Activated CD4-positive, alpha-beta T cell treated with anti-CD3 and anti-CD28 coated beads, Interleukin-2, amount 50 U/mL, for 4 hours (primary cell): ENCODE data around the gene IQCE.

Experiments used
- DNase-seq, 2 experiments: peaks; one replicate each; pipeline ENCODE4 v3.0.0-alpha.2; 2020

Gene IQCE

GRCh38 chr7:2558629-2559282 lies at the start of gene IQCE:
IQCE (plus strand) TSS chr7:2558979; CDS start chr7:2559182, 203 bp downstream.
- DNase-seq = peak; percentile 82

DNA sequence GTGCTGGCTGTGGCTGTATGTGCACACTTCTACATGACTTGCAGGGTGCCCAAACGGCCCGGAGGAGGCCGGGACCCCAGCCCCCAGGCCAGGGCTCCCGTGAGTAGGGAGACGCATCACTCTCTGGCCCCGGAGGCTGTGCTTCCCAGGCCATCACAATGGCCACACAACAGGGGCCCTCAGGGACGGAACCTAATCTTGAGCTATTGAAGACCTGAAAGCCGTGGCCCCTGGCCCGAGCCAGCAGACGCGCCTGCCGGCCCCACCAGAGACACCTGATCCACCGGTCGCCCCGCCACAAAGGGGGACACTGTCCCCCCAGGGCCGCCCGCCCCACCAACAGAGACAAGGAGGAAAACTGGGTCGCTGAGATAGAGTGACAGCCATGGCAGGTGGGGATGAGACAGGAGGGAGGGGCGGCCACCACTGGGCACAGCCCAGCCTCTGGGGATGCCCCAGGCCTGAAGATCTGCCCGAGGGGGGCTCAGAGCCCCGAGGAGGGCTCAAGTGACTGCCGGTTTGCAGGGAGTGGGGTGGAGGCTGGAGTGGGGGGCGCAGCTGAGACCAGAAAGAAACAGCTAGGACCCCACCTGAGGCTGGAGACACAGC lies 49.4 kb upstream of the IQCE start:
- DNase-seq = no peak

DNA sequence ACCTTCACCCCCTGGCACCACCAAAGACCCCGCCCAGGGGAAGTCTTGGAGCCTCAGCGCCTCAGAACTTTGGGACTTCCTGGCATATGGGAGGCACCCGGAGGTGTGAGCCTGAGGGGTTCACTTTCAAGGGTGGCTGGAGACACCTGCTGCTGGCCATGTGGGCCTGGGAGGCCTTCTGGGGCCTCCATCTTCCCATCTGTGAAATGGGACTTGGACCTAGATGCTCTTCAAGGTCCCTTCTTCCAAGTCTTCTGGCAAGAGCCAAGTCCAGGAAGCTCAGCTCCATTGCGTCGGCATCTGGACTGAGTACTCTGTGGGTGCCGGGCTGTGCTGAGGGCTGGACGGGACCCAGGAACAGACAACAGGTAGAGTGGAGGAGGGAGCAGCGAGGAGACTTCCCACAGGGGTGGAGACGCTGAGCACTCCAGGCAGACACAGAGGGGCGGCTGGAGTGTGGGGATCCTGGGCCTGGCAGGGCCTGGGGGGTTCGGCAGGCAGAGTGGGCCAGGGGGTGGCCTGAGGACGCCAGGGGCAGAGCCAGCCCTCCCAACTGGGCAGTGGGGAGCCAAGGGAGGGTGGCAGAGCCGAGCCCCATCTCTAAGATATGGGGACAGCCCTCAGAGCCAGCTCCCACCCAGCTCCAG lies 48.5 kb upstream of the IQCE start:
- DNase-seq = no peak

- peak in 1 of 2 experiments; percentile 42 for DNase-seq
These were observed 47.6 kb upstream of the IQCE start for GRCh38 chr7:2510909-2511768.

- DNase-seq = no peak
These were observed 47.0 kb upstream of the IQCE start for GRCh38 chr7:2511769-2512168.

DNA sequence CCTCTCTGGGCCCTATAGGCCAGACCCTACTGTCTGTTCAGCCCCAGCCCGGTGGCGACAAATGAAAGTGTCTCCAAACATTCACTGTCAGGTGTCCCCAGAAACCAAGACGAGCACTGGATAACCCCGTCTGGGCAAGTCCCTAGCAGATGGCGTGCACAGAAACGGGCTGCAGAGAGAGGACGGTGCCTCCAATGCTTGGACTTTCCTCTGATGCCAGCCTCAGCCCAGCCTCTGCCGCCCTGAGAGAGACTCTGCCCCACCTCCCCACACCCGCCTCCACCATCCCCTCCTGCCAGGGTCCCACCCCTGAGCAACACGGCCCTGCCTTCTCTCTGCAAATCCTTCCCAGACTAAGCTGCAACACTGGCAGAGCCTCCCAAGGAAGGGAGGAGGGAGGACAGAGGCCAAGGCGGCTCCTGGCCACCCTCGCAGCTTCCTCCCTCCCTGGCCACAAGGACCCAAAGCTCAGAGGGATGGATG lies 46.6 kb upstream of the IQCE start:
- no peak for DNase-seq

GRCh38 chr7:2512713-2513112 lies 46.1 kb upstream of the IQCE start:
- no peak for DNase-seq

DNA sequence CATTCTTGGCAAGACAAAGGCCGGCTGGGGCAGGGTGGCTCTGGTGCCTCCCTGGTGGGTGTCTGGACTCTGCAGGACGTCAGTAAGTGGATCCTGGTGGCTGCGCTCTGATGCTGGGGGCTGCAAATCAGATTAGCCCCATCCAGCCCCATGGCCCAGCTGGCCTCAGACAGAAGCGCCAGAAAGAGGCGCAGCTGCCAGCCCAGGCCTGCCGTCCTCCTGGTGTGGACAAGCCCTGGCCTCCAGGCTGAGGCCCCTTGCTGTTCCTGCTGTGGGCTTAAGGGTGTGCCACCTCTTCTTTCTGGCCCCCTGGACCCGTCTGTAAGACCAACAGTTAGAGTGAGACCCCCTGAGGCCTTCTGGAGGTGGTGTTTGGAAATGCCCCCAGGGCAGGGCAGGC lies 45.1 kb upstream of the IQCE start:
- DNase-seq = no peak

GRCh38 chr7:2514473-2515423 lies 44.0 kb upstream of the IQCE start:
- no peak for DNase-seq

- DNase-seq = no peak
These were observed 43.2 kb upstream of the IQCE start for GRCh38 chr7:2515424-2516193.

- no peak for DNase-seq
These were observed 42.6 kb upstream of the IQCE start for GRCh38 chr7:2516194-2516555.

GRCh38 chr7:2517026-2517425 lies 41.8 kb upstream of the IQCE start:
- no peak for DNase-seq

DNA sequence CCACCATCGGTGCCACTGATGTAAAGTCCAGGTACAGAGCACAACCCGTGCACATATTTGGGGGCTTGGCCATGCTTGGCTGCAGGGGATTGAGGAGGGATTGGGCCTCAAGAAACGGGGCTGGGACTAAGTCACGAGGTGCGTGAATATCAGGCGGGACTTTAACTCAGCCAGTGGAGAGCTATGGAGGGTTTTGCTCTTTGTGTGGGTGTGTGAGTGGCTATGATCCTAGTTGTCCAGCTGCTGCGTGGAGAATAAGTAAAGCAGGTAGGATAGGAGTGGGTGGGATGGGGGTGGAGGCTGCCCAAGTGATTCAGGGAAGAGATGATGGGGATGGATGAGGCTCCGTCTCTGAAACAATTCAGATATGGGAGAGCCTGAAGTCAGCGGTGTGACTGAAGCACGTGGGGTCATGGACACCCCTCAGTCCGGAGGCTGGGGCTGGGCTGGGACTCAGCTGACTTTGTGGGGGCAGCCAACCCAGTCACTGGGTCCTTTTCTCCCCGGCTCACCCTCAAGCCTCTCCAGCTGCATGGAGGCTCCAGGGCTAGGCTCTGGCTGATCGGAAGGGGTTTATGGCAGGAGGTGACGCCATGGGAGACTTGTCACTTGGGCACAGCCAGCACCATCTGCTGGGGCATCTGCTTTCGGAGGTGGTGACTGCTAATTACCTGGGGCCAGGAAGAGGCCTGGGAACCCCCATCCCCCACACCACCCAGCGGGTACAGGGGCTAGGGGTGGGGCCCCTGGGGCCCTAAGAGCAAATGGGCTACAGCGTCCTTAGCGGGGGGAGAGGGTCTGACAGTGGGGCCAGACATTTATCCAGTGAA lies 40.9 kb upstream of the IQCE start:
- DNase-seq = no peak

- DNase-seq = no peak
These were observed 40.1 kb upstream of the IQCE start for GRCh38 chr7:2518737-2519118.

DNA sequence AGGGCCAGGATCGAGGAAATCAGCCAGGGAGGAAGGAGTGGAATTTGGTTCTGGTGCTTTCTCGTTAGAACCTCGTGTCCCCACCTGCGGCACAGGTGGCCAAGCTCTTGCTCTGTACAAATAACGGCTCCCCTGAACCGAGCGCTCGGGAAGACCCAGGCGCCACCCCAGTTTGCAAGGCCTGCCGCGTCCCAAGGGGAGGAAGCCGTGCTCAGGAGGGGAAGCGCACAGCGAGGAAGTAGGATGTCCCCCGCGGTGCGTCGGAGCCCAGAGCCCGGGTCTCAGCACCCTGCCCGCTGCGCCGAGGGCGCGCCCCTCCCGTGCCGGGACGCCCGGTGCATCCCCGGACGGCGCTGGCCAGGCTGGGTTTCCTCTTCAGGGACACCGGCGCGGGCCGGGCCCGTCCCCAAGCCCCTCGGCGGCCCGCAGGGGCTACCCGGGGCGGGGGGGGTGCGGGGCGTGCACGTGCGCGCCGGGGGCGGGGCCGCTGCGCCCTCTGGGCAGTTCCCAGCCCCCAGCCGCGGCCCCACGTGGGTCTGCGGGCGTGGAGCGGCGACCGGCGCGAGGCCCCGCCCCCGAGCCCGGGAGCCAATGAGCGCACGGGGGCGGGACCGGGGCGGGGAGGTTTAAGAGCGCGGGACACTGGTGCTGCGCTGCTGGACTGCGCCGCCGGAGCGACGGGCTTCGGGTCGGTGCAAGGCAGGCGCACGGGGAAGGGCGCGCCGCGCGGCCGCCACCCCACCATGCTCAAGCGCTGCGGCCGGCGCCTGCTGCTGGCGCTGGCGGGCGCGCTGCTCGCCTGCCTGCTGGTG lies 39.5 kb upstream of the IQCE start, which contains the start of gene LFNG:
LFNG (plus strand) TSS at position 656 of the 812 bp plus-strand sequence; CDS start at position 744, 88 bp downstream.
- peak; percentile 73 to 75 for DNase-seq

DNA sequence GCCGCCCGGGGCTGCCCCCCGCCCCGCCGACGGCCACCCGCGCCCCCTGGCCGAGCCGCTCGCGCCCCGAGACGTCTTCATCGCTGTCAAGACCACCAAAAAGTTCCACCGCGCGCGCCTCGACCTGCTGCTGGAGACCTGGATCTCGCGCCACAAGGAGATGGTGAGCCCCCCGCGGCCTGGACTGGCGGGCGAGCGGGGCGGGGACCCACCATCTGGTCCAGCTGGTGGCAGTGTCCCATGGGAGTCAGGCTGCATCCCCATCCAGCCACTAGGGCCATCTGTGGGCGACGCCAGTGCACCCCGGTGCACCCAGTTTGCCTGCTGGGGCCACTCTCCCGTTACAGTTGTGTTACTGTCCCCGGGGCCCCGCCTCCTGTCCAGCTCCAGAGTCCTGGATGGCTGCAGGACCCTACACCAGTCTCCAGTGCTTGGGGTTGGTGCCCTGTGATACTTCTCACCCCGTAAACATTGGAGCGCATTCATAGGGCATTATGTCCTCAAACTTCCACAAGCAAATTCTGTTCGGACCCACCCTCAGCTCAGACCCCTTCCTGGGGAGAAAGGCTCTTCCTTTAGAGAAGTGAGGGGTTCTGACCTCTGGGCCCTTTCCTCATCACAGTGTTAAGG lies 38.5 kb upstream of the IQCE start:
- no peak for DNase-seq

GRCh38 chr7:2520761-2521290 lies 38.0 kb upstream of the IQCE start:
- DNase-seq = no peak

DNA sequence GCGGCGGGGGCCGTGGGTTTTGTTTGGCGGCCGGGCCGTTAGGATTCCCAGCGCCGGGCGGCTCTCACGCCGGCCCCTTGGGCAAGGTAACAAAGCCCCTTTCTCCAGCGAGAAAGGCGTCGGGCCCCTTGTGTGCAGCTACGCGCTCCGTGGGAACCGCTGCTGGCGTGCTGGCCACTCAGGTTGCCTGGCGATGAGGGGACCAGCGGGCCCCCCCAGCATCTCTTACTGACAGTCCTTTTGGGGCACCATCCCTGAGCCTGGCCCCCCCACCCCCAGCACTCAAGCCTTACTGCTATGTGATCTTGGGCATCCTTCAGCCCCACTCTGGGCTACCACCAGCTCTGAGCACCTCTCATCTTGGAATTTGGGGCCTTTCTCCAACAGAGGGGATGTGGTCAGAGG lies 37.4 kb upstream of the IQCE start:
- DNase-seq = no peak
